ENCODE results near the gene FN3KRP.

FN3KRP gene

DNA sequence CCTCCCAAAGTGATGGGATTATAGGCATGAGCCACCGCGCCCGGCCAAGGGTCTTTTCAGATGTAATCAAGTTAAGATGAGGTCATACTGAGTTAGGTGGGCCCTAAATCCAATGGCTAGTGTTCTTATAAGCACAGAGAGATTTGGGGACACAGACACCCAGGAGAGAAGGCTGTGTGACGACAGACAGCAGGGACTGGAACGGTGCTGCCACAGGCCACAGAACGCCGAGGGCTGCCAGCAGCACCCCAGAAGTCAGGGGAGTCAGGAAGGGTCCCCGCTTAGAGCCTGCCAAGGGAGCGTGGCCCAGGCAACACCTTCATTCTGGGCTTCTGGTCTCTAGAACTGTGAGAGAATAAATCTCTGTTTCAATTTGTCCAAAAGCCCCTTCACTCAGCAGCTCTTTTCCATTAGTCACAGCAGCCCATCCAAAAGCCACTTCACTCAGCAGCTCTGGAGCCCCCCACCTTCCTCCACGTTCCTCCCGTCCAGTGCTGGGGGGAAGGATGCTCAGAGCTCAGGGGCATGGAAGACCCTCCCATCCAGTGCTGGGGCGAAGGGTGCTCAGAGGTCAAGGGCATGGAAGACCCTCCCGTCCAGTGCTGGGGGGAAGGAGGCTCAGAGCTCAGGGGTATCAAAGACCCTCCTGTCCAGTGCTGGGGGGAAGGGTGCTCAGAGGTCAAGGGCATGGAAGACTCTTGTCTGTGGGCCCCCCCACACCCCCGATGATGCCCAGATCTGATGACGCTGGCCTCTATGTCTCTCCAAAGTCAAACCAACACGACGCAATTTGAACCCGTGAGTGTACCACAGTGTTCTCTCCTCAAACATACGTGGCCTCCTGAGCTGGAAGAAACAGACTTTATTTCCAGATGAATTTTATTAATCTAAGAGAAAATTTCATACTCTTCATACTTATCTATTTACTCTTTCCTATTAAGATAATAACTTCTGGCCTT lies 29.9 kb upstream of the FN3KRP start:
- Mint-ChIP-seq H3K4me3 (no peak overlapping the region), H3K9me3 (peaks cover 8% of the 10 kb centered on the region), H3K27me3 (ENCODE audit: low read depth) (no peaks in the 10 kb centered on the region), H3K36me3 (ENCODE audit: low read depth) (peaks cover 11% of the 10 kb centered on the region), H3K27ac (peak overlapping the region; percentile 4 to 56 (median 23)), H3K4me1 (peaks cover 8% of the 10 kb centered on the region)
- TF ChIP-seq, protein P1, sequence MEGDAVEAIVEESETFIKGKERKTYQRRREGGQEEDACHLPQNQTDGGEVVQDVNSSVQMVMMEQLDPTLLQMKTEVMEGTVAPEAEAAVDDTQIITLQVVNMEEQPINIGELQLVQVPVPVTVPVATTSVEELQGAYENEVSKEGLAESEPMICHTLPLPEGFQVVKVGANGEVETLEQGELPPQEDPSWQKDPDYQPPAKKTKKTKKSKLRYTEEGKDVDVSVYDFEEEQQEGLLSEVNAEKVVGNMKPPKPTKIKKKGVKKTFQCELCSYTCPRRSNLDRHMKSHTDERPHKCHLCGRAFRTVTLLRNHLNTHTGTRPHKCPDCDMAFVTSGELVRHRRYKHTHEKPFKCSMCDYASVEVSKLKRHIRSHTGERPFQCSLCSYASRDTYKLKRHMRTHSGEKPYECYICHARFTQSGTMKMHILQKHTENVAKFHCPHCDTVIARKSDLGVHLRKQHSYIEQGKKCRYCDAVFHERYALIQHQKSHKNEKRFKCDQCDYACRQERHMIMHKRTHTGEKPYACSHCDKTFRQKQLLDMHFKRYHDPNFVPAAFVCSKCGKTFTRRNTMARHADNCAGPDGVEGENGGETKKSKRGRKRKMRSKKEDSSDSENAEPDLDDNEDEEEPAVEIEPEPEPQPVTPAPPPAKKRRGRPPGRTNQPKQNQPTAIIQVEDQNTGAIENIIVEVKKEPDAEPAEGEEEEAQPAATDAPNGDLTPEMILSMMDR (IDR thresholded peaks at IDR 0.05; ENCODE audit: unreplicated experiment in 3 of 3) = no peak

DNA sequence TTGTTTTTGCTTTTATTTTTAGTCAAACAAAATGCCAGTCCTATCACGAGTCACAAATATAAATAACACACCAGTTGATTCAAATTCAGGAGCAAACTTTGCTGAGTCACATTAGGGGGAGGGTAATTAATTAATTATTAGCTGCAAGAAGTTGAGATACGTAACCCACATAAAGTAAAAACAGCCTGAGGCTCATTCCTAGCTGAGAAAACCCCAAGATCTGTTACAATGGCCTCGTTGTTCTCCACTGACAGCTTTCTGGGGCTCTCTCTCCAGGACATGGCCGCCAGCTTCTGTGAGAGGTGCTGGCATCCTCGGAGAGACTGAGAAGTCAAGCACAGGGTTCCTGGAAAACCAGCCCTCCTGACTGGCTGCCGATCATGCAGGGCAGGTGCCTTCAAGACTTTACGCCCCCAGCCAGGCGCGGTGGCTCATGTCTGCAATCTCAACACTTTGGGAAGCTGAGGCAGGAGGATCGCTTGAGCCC lies 29.1 kb upstream of the FN3KRP start:
- peak overlapping the region; percentile 4 to 56 (median 23) for H3K27ac Mint-ChIP-seq

DNA sequence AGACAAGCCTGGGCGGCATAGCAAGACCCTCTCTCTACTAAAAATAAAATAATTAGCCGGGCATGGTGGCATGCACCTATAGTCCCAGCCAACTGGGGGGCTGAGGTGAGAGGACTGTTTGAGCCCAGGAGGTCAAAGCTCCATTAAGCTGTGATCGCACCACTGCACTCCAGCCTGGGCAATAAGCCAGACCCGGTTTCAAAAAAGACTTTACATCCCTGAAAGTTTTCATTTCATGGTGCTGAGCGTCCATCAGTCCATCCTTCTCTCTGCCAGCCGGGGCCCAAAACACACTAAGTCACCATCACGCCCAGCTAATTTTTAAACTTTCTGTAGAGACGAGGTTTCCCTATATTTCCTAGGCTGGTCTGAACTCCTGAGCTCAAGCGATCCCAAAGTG lies 28.6 kb upstream of the FN3KRP start:
- Mint-ChIP-seq H3K27ac (peak overlapping the region in 1 of 3 experiments; percentile 56), H3K4me3 (no peak overlapping the region), H3K36me3 (ENCODE audit: low read depth) (peaks cover 4% of the 10 kb centered on the region), H3K4me1 (peaks cover 8% of the 10 kb centered on the region), H3K9me3 (no peaks in the 10 kb centered on the region), H3K27me3 (ENCODE audit: low read depth) (no peaks in the 10 kb centered on the region)
- TF ChIP-seq, protein P1 (IDR thresholded peaks at IDR 0.05; ENCODE audit: unreplicated experiment in 3 of 3) = no peak

More for the DNA sequence above, 29.1 kb upstream of the FN3KRP start:
- Mint-ChIP-seq H3K9me3 (peaks cover under 1% of the 10 kb centered on the region), H3K4me3 (no peak overlapping the region), H3K4me1 (peaks cover 8% of the 10 kb centered on the region), H3K36me3 (ENCODE audit: low read depth) (peaks cover 4% of the 10 kb centered on the region), H3K27me3 (ENCODE audit: low read depth) (no peaks in the 10 kb centered on the region)
- TF ChIP-seq, protein P1 (IDR thresholded peaks at IDR 0.05; ENCODE audit: unreplicated experiment in 3 of 3) = no peak

DNA sequence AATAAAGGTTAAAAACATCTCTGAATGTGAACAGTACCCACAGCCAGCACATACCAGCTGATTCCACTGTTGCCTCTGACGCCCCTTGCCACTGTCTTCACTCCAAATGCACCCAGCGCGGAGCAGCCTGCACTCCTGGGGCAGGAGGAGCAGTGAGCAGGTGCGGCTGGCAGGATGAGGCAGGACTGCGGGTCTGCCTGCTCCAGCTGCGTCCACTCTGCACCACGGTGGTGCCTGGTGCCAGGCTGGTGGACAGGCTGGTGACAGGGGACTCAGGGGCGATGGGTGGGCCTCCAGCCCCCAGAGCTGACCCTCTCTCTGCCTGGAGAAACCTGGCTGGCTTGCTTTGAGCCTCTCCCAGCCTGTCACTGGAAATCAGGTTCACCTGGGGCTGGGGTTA lies 27.4 kb upstream of the FN3KRP start:
- Mint-ChIP-seq H3K9me3 (peaks cover 6% of the 10 kb centered on the region), H3K36me3 (ENCODE audit: low read depth) (peaks cover 10% of the 10 kb centered on the region), H3K27me3 (ENCODE audit: low read depth) (no peaks in the 10 kb centered on the region), H3K4me1 (peaks cover 14% of the 10 kb centered on the region), H3K27ac (no peak overlapping the region), H3K4me3 (no peak overlapping the region)
- TF ChIP-seq, protein P1 (IDR thresholded peaks at IDR 0.05; ENCODE audit: unreplicated experiment in 3 of 3) = no peak

DNA sequence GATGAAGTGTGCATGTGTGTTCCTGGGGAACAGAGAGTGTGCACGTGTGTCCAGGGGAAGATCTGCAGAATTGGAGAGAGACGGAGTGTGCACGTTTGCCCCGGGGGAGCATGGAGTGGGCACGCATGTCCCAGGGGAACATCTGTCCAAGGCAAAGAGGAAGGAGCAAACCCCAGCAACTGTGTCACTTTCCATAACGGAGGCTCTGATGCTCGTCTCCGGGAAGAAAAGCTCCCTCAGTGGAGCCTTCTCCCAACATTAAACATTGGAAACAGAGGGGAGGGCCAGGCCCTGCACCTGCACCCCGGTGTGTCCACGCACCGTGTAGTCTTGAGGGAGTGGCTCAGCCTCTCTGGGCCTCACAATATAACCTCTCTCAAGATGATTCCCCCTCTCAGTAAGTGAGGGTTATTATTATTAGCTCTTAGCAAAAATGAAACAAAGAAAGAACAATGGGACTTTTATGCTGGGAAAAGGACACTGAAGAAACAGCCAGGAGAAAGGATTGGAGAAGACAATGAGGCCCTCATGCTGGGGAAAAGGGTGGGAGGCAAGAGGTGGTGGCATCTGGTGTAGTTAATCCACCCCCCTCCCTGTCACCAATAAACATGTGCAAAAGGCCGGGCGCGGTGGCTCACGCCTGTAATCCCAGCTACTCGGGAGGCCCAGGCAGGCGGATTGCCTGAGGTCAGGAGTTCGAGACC lies 25.6 kb upstream of the FN3KRP start:
- Mint-ChIP-seq H3K9me3 (peaks cover 13% of the 10 kb centered on the region), H3K36me3 (ENCODE audit: low read depth) (peaks cover 18% of the 10 kb centered on the region), H3K4me1 (peaks cover 14% of the 10 kb centered on the region), H3K27me3 (ENCODE audit: low read depth) (no peaks in the 10 kb centered on the region), H3K27ac (no peak overlapping the region), H3K4me3 (no peak overlapping the region)
- TF ChIP-seq, protein P1 (IDR thresholded peaks at IDR 0.05; ENCODE audit: unreplicated experiment in 3 of 3) = no peak
